PFSK-1 (cell line): ENCODE measurements around the gene TRAFD1.

Experiments used
- FOXP2 ChIP-seq: optimal IDR thresholded peaks from 2 replicates; pipeline ENCODE3; 2011; ENCODE audit warnings: borderline replicate concordance, control low read depth, inconsistent platforms; ENCODE audit not compliant: insufficient read depth; ENCODE audit errors: extremely low read length, extremely low read depth
- POLR2AphosphoS5 ChIP-seq: IDR thresholded peaks from 2 replicates; pipeline ENCODE4 v1.6.1; 2012; ENCODE audit warnings: low read depth, mild to moderate bottlenecking, control low read depth, low read length, moderate library complexity
- REST ChIP-seq, 2 experiments: IDR thresholded peaks; 2 replicates each; pipeline versions ENCODE4 v1.6.1 to v1.8.0; 2011 to 2012; ENCODE audit warnings: low read depth in 2 of 2, low read length in 2 of 2, control low read depth in 1 of 2, inconsistent platforms in 1 of 2, mild to moderate bottlenecking in 1 of 2, moderate library complexity in 1 of 2; ENCODE audit not compliant: insufficient read depth in 1 of 2
- SIN3A ChIP-seq: IDR thresholded peaks from 2 replicates; pipeline ENCODE4 v1.6.1; 2012; ENCODE audit warnings: mild to moderate bottlenecking, low read length, moderate library complexity, borderline replicate concordance; ENCODE audit not compliant: insufficient read depth
- TAF1 ChIP-seq: IDR thresholded peaks from 2 replicates; pipeline ENCODE4 v1.6.1; 2012; ENCODE audit warnings: low read length, control low read depth, borderline replicate concordance; ENCODE audit not compliant: insufficient read depth

TRAFD1 gene

GRCh38 chr12:112172556-112173324, 47.4 kb downstream of the TRAFD1 start:
- no peak for TF ChIP-seq FOXP2
- no peak for TF ChIP-seq POLR2AphosphoS5
- TF ChIP-seq REST (IDR thresholded peaks at IDR 0.05; ENCODE audit: insufficient read depth in 1 of 2, low read depth in 2 of 2, low read length in 2 of 2) = no peak
- TF ChIP-seq SIN3A = no peak
- TF ChIP-seq TAF1 = no peak

- TF ChIP-seq FOXP2 (no peak), SIN3A (no peak)
These were observed 50.2 kb downstream of the TRAFD1 start for GRCh38 chr12:112175361-112176155.

- TF ChIP-seq POLR2AphosphoS5 = no peak
- TF ChIP-seq SIN3A = no peak
- no peak for TF ChIP-seq TAF1
- no peak for TF ChIP-seq FOXP2
- no peak for TF ChIP-seq REST (IDR thresholded peaks at IDR 0.05; ENCODE audit: insufficient read depth in 1 of 2, low read depth in 2 of 2, low read length in 2 of 2)
These were observed 51.1 kb downstream of the TRAFD1 start for GRCh38 chr12:112176321-112177010.

GRCh38 chr12:112178796-112179195, 53.4 kb downstream of the TRAFD1 start:
- TF ChIP-seq SIN3A (no peak), POLR2AphosphoS5 (no peak), FOXP2 (no peak), REST (IDR thresholded peaks at IDR 0.05; ENCODE audit: insufficient read depth in 1 of 2, low read depth in 2 of 2, low read length in 2 of 2) (no peak), TAF1 (no peak)

GRCh38 chr12:112179341-112179740, 54.0 kb downstream of the TRAFD1 start:
- no peak for TF ChIP-seq POLR2AphosphoS5
- no peak for TF ChIP-seq SIN3A
- TF ChIP-seq TAF1 = no peak
- TF ChIP-seq REST (IDR thresholded peaks at IDR 0.05; ENCODE audit: insufficient read depth in 1 of 2, low read depth in 2 of 2, low read length in 2 of 2) = no peak
- no peak for TF ChIP-seq FOXP2
